ENCODE data around the gene LRGUK.

GRCh38 chr7:134300988-134301387, 173.8 kb downstream of the LRGUK start:
- no peak for TF ChIP-seq CTCF (conservative IDR thresholded peaks at IDR 0.05)
- TF ChIP-seq ZFX (IDR thresholded peaks at IDR 0.05): no peak

All from C4-2B (cell line).